ENCODE data around the gene PLXDC2.

The PLXDC2 gene

DNA sequence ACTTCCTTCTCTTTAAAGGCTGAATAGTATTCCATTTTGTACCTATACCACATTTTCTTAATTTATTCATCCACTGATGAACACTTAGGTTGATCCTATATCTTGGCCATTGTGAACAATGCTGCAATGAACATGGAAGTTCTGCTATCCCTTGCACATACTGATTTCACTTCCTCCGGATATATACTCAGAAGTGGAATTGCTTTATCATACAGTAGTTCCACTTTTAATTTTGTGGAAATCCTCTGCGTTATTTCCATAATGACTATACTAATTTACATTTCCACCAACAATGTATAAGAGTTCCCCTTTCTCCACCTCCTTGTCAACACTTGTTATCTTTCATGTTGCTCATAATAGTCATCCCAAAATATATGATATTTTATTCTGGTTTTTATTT is 312.6 kb downstream of the PLXDC2 start:
- H3K36me3 ChIP-seq (ENCODE audit: insufficient read depth, low read length), result no peaks in the 10 kb centered on the region
- H3K27me3 ChIP-seq (ENCODE audit: insufficient read depth, low read length), result no peaks in the 10 kb centered on the region
- H2AFZ ChIP-seq (ENCODE audit: low read depth, low read length), result no peak overlapping the region
- no peak overlapping the region for H3K4me3 ChIP-seq (ENCODE audit: low read length)
- no peaks in the 10 kb centered on the region for H3K9me3 ChIP-seq (ENCODE audit: low read length)
- no peaks in the 10 kb centered on the region for H3K4me1 ChIP-seq (ENCODE audit: insufficient read depth, low read length)

GRCh38 chr10:20132816-20133215 is 316.6 kb downstream of the PLXDC2 start:
- peaks cover 7% of the 10 kb centered on the region for H3K9me3 ChIP-seq (ENCODE audit: low read length)
- H3K27me3 ChIP-seq (ENCODE audit: insufficient read depth, low read length), result no peaks in the 10 kb centered on the region
- H3K4me3 ChIP-seq (ENCODE audit: low read length), result no peak overlapping the region
- H3K36me3 ChIP-seq (ENCODE audit: insufficient read depth, low read length), result no peaks in the 10 kb centered on the region
- H3K4me1 ChIP-seq (ENCODE audit: insufficient read depth, low read length), result no peaks in the 10 kb centered on the region
- no peak overlapping the region for H2AFZ ChIP-seq (ENCODE audit: low read depth, low read length)

DNA sequence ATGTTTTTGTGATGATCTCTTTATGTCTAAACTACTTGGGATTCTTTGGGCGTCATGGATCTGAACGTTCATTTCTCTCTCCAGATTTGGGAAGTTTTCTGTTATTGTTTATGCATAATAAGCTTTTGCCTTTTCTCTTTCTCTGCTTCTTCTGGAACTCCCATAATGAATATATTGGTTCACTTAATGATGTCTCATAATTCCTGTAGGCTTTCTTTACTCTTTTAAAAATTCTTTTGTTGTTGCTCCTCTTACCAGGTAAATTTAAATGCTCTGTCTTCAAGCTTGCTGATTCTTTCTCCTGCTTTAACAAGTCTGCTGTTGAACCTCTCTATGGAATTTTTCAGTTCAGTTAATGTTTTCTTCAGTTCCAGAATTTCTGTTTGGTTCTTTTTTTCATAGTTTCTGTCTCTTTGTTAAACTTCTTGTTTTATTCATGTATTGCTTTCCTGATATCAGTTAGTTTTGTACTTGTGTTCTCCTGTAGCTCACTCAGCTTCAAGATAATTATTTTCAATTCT is 317.5 kb downstream of the PLXDC2 start:
- H3K9me3 ChIP-seq (ENCODE audit: low read length), result peaks cover 7% of the 10 kb centered on the region
- H2AFZ ChIP-seq (ENCODE audit: low read depth, low read length), result no peak overlapping the region
- H3K27me3 ChIP-seq (ENCODE audit: insufficient read depth, low read length), result no peaks in the 10 kb centered on the region
- H3K4me3 ChIP-seq (ENCODE audit: low read length), result no peak overlapping the region
- H3K36me3 ChIP-seq (ENCODE audit: insufficient read depth, low read length), result no peaks in the 10 kb centered on the region
- no peaks in the 10 kb centered on the region for H3K4me1 ChIP-seq (ENCODE audit: insufficient read depth, low read length)

- Histone ChIP-seq H3K9me3 (ENCODE audit: low read length) (no peaks in the 10 kb centered on the region), H3K27me3 (ENCODE audit: insufficient read depth, low read length) (no peaks in the 10 kb centered on the region), H2AFZ (ENCODE audit: low read depth, low read length) (no peak overlapping the region), H3K4me3 (ENCODE audit: low read length) (no peak overlapping the region), H3K4me1 (ENCODE audit: insufficient read depth, low read length) (peaks cover 9% of the 10 kb centered on the region), H3K36me3 (ENCODE audit: insufficient read depth, low read length) (peaks cover 9% of the 10 kb centered on the region)
These were observed 326.1 kb downstream of the PLXDC2 start for GRCh38 chr10:20142311-20142710.

GRCh38 chr10:20144268-20144667 is 328.0 kb downstream of the PLXDC2 start:
- Histone ChIP-seq H3K4me1 (ENCODE audit: insufficient read depth, low read length) (peaks cover 23% of the 10 kb centered on the region), H3K36me3 (ENCODE audit: insufficient read depth, low read length) (peaks cover 9% of the 10 kb centered on the region), H2AFZ (ENCODE audit: low read depth, low read length) (no peak overlapping the region), H3K9me3 (ENCODE audit: low read length) (no peaks in the 10 kb centered on the region), H3K4me3 (ENCODE audit: low read length) (no peak overlapping the region), H3K27me3 (ENCODE audit: insufficient read depth, low read length) (no peaks in the 10 kb centered on the region)

DNA sequence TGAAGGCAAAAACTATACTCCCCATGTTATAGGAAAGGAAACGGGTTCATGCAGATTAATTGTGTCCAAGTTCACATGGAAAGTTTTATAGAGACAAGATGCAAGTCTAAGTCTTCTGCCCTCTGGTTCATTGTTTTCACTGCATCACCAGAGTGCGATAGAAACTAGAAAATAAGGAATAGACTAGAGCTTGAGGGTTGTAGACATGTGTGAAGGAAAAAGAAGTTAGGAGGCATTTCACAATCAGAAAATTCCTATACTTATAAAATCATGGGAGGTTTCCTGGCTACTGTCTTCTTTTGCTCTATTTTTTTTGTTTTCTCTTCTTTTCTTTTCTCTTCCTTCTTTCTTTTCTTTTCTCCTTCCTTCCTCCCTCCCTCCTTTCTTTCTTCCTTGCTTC is 329.8 kb downstream of the PLXDC2 start:
- Histone ChIP-seq H3K27me3 (ENCODE audit: insufficient read depth, low read length) (no peaks in the 10 kb centered on the region), H3K4me1 (ENCODE audit: insufficient read depth, low read length) (peaks cover 30% of the 10 kb centered on the region), H2AFZ (ENCODE audit: low read depth, low read length) (no peak overlapping the region), H3K36me3 (ENCODE audit: insufficient read depth, low read length) (peaks cover 12% of the 10 kb centered on the region), H3K4me3 (ENCODE audit: low read length) (no peak overlapping the region), H3K9me3 (ENCODE audit: low read length) (no peaks in the 10 kb centered on the region)

DNA sequence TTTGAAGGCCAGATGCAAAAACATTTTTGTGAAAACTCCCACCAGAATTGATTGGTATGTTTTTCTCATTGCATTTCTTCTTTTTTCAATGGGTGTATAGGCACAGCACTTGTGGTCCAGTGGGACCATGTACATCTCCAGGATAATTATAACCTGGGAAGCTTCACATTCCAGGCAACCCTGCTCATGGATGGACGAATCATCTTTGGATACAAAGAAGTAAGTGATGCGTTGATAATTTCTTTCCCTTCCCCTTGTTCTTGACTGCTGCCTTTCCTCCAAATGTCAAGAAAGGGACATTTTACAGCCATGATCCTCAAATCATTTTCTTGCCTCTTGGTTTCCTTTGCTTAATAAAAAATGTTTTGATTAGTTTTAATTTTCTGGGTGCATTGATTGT is 331.5 kb downstream of the PLXDC2 start:
- Histone ChIP-seq H3K27me3 (ENCODE audit: insufficient read depth, low read length) (no peaks in the 10 kb centered on the region), H3K4me1 (ENCODE audit: insufficient read depth, low read length) (peaks cover 26% of the 10 kb centered on the region), H3K4me3 (ENCODE audit: low read length) (no peak overlapping the region), H2AFZ (ENCODE audit: low read depth, low read length) (no peak overlapping the region), H3K36me3 (ENCODE audit: insufficient read depth, low read length) (peaks cover 12% of the 10 kb centered on the region), H3K9me3 (ENCODE audit: low read length) (no peaks in the 10 kb centered on the region)

DNA sequence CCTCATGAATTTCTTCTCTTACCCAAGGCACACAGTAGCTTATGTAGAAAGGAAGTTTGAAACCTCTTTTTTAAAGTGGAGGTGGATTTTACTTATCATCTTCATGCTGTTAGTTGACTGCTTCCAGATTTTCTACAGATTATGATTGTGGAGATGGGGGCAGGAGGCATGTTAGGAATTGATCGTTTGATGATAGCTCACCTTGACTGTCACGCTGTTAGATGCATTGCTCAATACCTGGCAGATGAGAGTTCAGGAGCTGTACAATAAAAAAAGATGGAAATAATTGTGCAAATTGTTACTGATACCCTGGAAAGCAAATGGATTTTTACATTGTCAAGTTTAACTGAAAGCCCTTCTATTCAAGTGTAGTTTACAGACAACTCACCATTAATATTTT is 340.3 kb downstream of the PLXDC2 start:
- Histone ChIP-seq H2AFZ (ENCODE audit: low read depth, low read length) (no peak overlapping the region), H3K4me3 (ENCODE audit: low read length) (no peak overlapping the region), H3K4me1 (ENCODE audit: insufficient read depth, low read length) (no peaks in the 10 kb centered on the region), H3K36me3 (ENCODE audit: insufficient read depth, low read length) (peaks cover 3% of the 10 kb centered on the region), H3K27me3 (ENCODE audit: insufficient read depth, low read length) (no peaks in the 10 kb centered on the region), H3K9me3 (ENCODE audit: low read length) (no peaks in the 10 kb centered on the region)

DNA sequence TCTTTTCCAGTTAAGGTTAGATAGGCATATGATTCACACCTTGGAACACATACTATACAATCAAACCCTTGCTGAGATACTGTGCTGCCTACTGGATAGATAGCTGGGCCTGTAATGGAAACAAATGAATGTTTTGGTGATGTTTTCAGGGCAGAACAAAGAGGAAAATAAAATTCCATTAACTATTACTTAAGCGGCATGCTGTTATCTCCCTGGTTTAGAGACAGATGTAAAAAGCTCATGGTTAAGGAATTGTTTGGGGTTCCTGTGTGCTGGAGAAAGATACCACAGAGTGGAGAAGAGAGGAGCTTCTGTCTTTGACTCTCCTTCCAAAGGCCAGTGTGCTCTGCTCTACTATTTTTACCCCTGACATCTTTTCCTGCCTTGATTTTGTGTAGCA is 341.1 kb downstream of the PLXDC2 start:
- H3K4me3 ChIP-seq (ENCODE audit: low read length), result no peak overlapping the region
- peaks cover 3% of the 10 kb centered on the region for H3K36me3 ChIP-seq (ENCODE audit: insufficient read depth, low read length)
- no peaks in the 10 kb centered on the region for H3K27me3 ChIP-seq (ENCODE audit: insufficient read depth, low read length)
- H3K4me1 ChIP-seq (ENCODE audit: insufficient read depth, low read length), result no peaks in the 10 kb centered on the region
- no peak overlapping the region for H2AFZ ChIP-seq (ENCODE audit: low read depth, low read length)
- H3K9me3 ChIP-seq (ENCODE audit: low read length), result no peaks in the 10 kb centered on the region

GRCh38 chr10:20158086-20158485 is 341.9 kb downstream of the PLXDC2 start:
- peaks cover 3% of the 10 kb centered on the region for H3K36me3 ChIP-seq (ENCODE audit: insufficient read depth, low read length)
- H3K9me3 ChIP-seq (ENCODE audit: low read length), result no peaks in the 10 kb centered on the region
- no peak overlapping the region for H3K4me3 ChIP-seq (ENCODE audit: low read length)
- no peaks in the 10 kb centered on the region for H3K27me3 ChIP-seq (ENCODE audit: insufficient read depth, low read length)
- H3K4me1 ChIP-seq (ENCODE audit: insufficient read depth, low read length), result no peaks in the 10 kb centered on the region
- H2AFZ ChIP-seq (ENCODE audit: low read depth, low read length), result no peak overlapping the region

DNA sequence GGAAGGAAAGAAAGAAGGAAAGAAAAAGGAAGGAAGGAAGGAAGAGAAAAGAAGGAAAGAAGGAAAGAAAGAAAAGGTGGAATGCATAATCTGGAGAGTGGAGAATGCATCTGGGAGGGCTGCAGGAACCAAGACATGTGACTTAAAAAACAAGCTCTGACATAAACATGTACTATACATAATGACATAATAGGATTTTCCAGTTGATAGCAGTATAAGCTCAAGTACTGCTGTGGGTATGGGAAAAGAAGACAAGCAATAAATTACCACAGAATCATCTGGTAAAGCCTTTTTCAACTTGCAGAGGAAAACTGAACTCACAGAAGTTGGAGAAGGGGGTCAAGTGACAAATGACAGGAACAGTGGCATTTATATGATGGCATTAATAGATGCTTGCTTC is 345.9 kb downstream of the PLXDC2 start:
- H3K36me3 ChIP-seq (ENCODE audit: insufficient read depth, low read length), result peaks cover 9% of the 10 kb centered on the region
- H3K4me3 ChIP-seq (ENCODE audit: low read length), result no peak overlapping the region
- peaks cover 12% of the 10 kb centered on the region for H3K4me1 ChIP-seq (ENCODE audit: insufficient read depth, low read length)

GRCh38 chr10:20166096-20166675 is 350.0 kb downstream of the PLXDC2 start:
- Histone ChIP-seq H3K36me3 (ENCODE audit: insufficient read depth, low read length) (peaks cover 7% of the 10 kb centered on the region), H3K4me1 (ENCODE audit: insufficient read depth, low read length) (peaks cover 12% of the 10 kb centered on the region), H3K9me3 (ENCODE audit: low read length) (no peaks in the 10 kb centered on the region), H2AFZ (ENCODE audit: low read depth, low read length) (no peak overlapping the region), H3K27me3 (ENCODE audit: insufficient read depth, low read length) (no peaks in the 10 kb centered on the region), H3K4me3 (ENCODE audit: low read length) (no peak overlapping the region)

More for the DNA sequence above, 345.9 kb downstream of the PLXDC2 start:
- Histone ChIP-seq H3K27me3 (ENCODE audit: insufficient read depth, low read length) (no peaks in the 10 kb centered on the region), H2AFZ (ENCODE audit: low read depth, low read length) (no peak overlapping the region), H3K9me3 (ENCODE audit: low read length) (no peaks in the 10 kb centered on the region)

DNA sequence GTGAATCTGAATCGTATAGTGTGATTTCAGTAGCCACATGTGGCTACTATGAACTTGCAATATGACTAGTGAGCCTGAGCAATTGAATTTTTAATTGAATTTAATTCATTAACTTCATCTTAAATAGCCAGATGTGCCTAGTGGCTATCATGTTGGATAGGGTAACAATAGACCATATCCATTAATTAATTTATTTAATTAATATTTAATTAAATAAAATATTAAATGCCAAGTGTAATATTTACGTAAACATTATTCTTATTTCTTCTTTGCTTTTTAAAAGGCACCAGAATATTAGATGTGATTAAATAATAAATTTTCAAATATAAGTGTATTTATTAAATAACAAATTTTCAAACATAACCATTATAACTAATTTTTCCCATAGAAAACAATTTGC is 354.4 kb downstream of the PLXDC2 start:
- Histone ChIP-seq H3K27me3 (ENCODE audit: insufficient read depth, low read length) (no peaks in the 10 kb centered on the region), H3K9me3 (ENCODE audit: low read length) (no peaks in the 10 kb centered on the region), H3K4me1 (ENCODE audit: insufficient read depth, low read length) (peaks cover 12% of the 10 kb centered on the region), H2AFZ (ENCODE audit: low read depth, low read length) (no peak overlapping the region), H3K36me3 (ENCODE audit: insufficient read depth, low read length) (peaks cover 2% of the 10 kb centered on the region), H3K4me3 (ENCODE audit: low read length) (no peak overlapping the region)

- no peak overlapping the region for H2AFZ ChIP-seq (ENCODE audit: low read depth, low read length)
- H3K36me3 ChIP-seq (ENCODE audit: insufficient read depth, low read length), result peaks cover 3% of the 10 kb centered on the region
- H3K4me3 ChIP-seq (ENCODE audit: low read length), result no peak overlapping the region
- no peaks in the 10 kb centered on the region for H3K9me3 ChIP-seq (ENCODE audit: low read length)
- H3K4me1 ChIP-seq (ENCODE audit: insufficient read depth, low read length), result no peaks in the 10 kb centered on the region
- H3K27me3 ChIP-seq (ENCODE audit: insufficient read depth, low read length), result no peaks in the 10 kb centered on the region
These were observed 356.8 kb downstream of the PLXDC2 start for GRCh38 chr10:20173046-20173445.
